Measurements from ENCODE around the gene FBXL16. TPM values are rescaled to one million over a fixed set of nuclear protein-coding genes. Genes with fewer than 3 reads are reported as not detected.

The FBXL16 gene
- total and polyA plus RNA-seq, 2 of the 13 experiments (the other 11 are each of a cell fraction or from before 2014, with no cell fraction given): 0.22 to 2.0 TPM

DNA sequence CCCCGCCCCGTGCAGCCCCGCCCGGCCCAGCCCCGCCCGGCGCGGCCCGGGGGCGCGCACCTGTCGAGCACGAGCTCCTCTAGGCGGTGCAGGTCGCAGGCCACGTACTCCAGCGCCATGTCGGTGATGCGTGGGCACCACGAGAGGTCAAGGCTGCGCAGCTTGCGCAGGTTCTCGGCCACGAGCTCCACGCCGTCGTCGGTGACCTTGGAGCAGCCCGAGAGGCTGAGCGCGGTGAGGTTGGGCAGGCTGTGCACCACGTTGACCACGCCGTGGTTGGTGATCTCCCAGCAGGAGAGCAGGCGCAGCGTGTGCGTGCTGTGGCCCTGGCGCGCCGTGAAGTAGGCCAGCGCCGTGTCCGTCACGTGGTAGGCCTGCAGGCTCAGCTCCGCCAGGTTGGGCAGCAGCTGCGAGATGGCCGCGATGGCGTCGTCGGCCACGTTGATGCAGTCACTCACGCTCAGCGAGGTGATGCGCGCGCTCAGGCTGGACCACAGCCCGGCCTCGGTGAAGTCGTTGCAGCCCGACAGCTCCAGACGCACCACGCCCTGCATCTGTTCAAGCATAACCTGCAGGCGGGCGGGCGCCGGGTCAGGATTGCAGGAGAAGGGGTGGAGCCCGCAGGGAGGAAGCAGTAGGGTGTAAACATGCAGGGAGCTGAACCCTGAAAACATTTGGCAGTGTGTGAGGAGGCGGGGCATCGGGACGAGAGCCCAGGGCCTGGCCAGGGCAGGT, 10.1 kb downstream of the FBXL16 start (continued):
- TF ChIP-seq, protein P1, sequence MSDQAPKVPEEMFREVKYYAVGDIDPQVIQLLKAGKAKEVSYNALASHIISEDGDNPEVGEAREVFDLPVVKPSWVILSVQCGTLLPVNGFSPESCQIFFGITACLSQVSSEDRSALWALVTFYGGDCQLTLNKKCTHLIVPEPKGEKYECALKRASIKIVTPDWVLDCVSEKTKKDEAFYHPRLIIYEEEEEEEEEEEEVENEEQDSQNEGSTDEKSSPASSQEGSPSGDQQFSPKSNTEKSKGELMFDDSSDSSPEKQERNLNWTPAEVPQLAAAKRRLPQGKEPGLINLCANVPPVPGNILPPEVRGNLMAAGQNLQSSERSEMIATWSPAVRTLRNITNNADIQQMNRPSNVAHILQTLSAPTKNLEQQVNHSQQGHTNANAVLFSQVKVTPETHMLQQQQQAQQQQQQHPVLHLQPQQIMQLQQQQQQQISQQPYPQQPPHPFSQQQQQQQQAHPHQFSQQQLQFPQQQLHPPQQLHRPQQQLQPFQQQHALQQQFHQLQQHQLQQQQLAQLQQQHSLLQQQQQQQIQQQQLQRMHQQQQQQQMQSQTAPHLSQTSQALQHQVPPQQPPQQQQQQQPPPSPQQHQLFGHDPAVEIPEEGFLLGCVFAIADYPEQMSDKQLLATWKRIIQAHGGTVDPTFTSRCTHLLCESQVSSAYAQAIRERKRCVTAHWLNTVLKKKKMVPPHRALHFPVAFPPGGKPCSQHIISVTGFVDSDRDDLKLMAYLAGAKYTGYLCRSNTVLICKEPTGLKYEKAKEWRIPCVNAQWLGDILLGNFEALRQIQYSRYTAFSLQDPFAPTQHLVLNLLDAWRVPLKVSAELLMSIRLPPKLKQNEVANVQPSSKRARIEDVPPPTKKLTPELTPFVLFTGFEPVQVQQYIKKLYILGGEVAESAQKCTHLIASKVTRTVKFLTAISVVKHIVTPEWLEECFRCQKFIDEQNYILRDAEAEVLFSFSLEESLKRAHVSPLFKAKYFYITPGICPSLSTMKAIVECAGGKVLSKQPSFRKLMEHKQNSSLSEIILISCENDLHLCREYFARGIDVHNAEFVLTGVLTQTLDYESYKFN (CRISPR knock-in tag; conservative IDR thresholded peaks at IDR 0.05): no peak; the same call in 1 of the 2 replicates
- TF ChIP-seq JARID2 (CRISPR knock-in tag; IDR thresholded peaks at IDR 0.05; ENCODE audit: insufficient replicate concordance): no peak
- TF ChIP-seq JDP2 (CRISPR knock-in tag; IDR thresholded peaks at IDR 0.05; ENCODE audit: borderline replicate concordance): no peak
- no peak for TF ChIP-seq HNF4G (IDR thresholded peaks at IDR 0.05; ENCODE audit: borderline replicate concordance, low read depth, low read length)
- 0 out of 2 replicates have a peak, but pooled peaks have one; percentile 23 for TF ChIP-seq HNF4G (CRISPR knock-in tag; IDR thresholded peaks at IDR 0.05; ENCODE audit: borderline replicate concordance, low read depth)
- TF ChIP-seq, protein P2, sequence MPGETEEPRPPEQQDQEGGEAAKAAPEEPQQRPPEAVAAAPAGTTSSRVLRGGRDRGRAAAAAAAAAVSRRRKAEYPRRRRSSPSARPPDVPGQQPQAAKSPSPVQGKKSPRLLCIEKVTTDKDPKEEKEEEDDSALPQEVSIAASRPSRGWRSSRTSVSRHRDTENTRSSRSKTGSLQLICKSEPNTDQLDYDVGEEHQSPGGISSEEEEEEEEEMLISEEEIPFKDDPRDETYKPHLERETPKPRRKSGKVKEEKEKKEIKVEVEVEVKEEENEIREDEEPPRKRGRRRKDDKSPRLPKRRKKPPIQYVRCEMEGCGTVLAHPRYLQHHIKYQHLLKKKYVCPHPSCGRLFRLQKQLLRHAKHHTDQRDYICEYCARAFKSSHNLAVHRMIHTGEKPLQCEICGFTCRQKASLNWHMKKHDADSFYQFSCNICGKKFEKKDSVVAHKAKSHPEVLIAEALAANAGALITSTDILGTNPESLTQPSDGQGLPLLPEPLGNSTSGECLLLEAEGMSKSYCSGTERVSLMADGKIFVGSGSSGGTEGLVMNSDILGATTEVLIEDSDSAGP (CRISPR knock-in tag; IDR thresholded peaks at IDR 0.05; ENCODE audit: borderline replicate concordance): peak; percentile 73
- TF ChIP-seq SUZ12 (IDR thresholded peaks at IDR 0.05; ENCODE audit: low read depth, low read length): no peak
- no peak for TF ChIP-seq ZNF224 (CRISPR knock-in tag; IDR thresholded peaks at IDR 0.05)
- no peak for TF ChIP-seq THYN1 (CRISPR knock-in tag; IDR thresholded peaks at IDR 0.05; ENCODE audit: borderline replicate concordance, low read depth)
- TF ChIP-seq, protein P3, sequence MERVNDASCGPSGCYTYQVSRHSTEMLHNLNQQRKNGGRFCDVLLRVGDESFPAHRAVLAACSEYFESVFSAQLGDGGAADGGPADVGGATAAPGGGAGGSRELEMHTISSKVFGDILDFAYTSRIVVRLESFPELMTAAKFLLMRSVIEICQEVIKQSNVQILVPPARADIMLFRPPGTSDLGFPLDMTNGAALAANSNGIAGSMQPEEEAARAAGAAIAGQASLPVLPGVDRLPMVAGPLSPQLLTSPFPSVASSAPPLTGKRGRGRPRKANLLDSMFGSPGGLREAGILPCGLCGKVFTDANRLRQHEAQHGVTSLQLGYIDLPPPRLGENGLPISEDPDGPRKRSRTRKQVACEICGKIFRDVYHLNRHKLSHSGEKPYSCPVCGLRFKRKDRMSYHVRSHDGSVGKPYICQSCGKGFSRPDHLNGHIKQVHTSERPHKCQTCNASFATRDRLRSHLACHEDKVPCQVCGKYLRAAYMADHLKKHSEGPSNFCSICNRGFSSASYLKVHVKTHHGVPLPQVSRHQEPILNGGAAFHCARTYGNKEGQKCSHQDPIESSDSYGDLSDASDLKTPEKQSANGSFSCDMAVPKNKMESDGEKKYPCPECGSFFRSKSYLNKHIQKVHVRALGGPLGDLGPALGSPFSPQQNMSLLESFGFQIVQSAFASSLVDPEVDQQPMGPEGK (CRISPR knock-in tag; IDR thresholded peaks at IDR 0.05): peak; percentile 30; the same call in 1 of the 2 replicates
- TF ChIP-seq, protein P4, sequence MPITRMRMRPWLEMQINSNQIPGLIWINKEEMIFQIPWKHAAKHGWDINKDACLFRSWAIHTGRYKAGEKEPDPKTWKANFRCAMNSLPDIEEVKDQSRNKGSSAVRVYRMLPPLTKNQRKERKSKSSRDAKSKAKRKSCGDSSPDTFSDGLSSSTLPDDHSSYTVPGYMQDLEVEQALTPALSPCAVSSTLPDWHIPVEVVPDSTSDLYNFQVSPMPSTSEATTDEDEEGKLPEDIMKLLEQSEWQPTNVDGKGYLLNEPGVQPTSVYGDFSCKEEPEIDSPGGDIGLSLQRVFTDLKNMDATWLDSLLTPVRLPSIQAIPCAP (CRISPR knock-in tag; IDR thresholded peaks at IDR 0.05; ENCODE audit: low read depth): no peak
- TF ChIP-seq, protein P5, sequence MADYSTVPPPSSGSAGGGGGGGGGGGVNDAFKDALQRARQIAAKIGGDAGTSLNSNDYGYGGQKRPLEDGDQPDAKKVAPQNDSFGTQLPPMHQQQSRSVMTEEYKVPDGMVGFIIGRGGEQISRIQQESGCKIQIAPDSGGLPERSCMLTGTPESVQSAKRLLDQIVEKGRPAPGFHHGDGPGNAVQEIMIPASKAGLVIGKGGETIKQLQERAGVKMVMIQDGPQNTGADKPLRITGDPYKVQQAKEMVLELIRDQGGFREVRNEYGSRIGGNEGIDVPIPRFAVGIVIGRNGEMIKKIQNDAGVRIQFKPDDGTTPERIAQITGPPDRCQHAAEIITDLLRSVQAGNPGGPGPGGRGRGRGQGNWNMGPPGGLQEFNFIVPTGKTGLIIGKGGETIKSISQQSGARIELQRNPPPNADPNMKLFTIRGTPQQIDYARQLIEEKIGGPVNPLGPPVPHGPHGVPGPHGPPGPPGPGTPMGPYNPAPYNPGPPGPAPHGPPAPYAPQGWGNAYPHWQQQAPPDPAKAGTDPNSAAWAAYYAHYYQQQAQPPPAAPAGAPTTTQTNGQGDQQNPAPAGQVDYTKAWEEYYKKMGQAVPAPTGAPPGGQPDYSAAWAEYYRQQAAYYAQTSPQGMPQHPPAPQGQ (CRISPR knock-in tag; IDR thresholded peaks at IDR 0.05; ENCODE audit: borderline replicate concordance): no peak
- TF ChIP-seq ZFP36L1 (CRISPR knock-in tag; IDR thresholded peaks at IDR 0.05): peak; percentile 76; the same call in 1 of the 2 replicates
- no peak for TF ChIP-seq JUND (CRISPR knock-in tag; IDR thresholded peaks at IDR 0.05)
- no peak for TF ChIP-seq ZNF484 (CRISPR knock-in tag; IDR thresholded peaks at IDR 0.05; ENCODE audit: borderline replicate concordance, low read depth)
- TF ChIP-seq, protein P6, sequence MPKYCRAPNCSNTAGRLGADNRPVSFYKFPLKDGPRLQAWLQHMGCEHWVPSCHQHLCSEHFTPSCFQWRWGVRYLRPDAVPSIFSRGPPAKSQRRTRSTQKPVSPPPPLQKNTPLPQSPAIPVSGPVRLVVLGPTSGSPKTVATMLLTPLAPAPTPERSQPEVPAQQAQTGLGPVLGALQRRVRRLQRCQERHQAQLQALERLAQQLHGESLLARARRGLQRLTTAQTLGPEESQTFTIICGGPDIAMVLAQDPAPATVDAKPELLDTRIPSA (CRISPR knock-in tag; IDR thresholded peaks at IDR 0.05; ENCODE audit: borderline replicate concordance): no peak
- no peak for TF ChIP-seq TBP (CRISPR knock-in tag; IDR thresholded peaks at IDR 0.05)
